NCI-H526 (cell line): ENCODE measurements around the gene PHLDA1.
"Not testable (repeated sequence)": the region's sequence is repeated elsewhere in the genome, so short reads cannot be mapped to it uniquely, and the experiment has no call there.

Source experiments
- DNase-seq, 2 experiments: peaks; one replicate each; lab custom pipeline; 2025; lab: John Stamatoyannopoulos, UW

Gene PHLDA1

DNA sequence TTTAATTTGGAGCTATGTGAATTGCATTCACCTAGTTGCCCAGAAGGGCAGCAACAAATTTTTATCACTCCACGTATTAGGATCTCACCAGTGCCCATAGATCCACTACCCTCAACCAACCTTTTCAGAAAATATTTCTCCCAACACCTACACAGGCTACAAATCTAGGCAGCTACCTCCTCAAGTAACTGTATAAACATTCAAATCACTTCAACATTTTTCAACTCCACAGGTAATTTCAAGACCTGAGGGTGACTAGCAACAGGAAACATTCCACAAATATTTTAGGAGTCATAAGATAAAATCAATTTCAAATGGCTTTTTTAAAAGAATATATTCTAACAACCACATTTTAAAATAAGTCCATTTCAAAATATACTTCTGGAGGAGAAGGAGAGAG, 12.9 kb downstream of the PHLDA1 start:
- DNase-seq, result no peak

DNA sequence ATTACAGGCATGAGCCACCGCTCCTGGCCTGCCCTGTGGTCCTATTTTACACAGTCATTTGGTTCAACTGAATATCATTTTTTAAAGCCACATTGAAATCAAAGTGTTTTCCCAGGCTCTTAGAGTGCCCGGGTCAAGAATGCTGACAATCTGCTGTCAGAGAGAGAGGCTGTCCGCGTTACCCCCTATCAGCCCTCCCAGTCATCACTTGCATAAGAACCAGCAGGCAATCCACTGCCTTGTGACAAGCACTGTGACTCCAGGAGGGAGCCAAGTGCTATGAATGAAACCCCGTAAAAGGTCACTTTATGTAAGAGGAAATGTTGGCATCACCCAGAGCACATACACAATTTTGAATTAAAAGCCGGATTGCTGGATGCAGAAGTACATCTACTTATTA, 13.5 kb downstream of the PHLDA1 start:
- DNase-seq, result no peak

- DNase-seq, result no peak
Measured at GRCh38 chr12:76014007-76014406, 17.6 kb downstream of the PHLDA1 start.

DNA sequence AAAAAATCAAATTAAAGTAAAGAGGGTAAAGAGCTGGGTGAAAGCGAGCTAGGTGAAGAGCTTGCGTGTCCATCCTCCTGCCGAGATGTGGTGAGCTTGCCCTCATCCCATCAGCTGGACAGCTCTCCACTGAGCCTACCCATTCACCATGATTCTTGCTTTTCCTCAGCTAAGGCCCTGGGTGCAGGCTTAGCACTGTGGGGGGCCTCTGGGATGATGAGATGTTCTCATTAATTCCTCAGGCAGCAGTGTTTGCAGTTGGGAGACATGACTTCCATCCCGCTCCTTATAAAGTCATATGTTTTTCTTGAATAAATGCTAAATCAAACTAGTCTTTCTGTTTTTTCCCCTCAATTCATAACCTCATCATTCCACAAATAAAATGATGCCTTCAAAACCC, 18.0 kb downstream of the PHLDA1 start:
- no peak for DNase-seq

DNA sequence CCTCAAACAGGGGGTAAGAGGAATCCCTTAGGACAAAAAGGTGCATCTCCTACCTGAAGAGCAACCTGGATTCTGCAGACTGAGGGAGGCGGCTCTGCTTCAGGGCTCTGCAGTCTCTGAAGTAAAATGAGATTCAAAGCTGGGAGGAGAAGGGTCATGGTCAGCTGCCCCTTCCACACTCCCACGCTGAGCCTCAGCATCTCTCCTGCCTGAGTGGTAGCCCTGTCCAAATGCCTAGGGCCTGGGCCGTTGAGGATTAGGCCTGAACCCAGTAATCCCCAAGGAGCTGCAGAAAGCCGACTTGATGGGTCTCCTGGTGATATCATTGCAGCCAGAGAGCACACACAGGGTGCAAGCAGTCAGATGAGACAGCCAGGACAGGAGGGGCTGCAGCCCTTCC, 18.9 kb downstream of the PHLDA1 start:
- DNase-seq, result no peak

DNA sequence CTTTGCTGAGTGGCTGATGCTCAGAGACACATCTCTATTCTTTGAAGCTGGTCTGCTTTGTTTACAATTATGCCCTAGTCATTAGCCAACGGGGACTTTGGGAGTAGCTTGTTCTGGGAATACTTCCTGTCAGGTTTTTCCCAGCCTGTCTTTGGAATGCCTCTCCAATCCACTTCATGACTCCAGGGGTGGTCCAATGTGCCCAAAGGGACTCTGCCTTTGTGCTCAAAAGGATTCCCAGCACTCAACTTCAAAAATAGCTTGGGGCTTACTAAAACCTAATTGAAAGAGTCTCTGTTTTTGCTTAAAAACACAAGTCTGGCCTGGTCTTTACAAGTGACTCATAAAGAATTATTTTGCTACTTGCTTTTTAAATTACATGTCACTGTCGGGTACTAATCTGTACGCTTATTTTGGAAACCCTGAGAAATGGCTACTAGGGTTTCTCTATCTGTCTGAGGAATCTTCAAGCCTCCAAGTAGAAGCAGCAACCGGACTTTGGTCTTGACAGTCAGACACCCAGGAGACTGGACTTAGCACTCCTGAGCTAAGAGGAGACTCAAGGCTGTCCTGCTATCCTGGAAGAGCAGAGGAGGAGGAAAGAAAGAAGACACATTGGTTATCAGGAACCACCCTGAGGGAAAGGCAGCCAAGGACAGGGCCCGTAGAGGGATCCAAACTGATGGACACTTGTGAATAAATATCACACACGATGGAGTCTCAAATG, 20.7 kb downstream of the PHLDA1 start:
- DNase-seq, result no peak

GRCh38 chr12:76008428-76008827, 23.1 kb downstream of the PHLDA1 start:
- no peak for DNase-seq

- no peak for DNase-seq
Measured at GRCh38 chr12:76007640-76008039, 23.9 kb downstream of the PHLDA1 start.

DNA sequence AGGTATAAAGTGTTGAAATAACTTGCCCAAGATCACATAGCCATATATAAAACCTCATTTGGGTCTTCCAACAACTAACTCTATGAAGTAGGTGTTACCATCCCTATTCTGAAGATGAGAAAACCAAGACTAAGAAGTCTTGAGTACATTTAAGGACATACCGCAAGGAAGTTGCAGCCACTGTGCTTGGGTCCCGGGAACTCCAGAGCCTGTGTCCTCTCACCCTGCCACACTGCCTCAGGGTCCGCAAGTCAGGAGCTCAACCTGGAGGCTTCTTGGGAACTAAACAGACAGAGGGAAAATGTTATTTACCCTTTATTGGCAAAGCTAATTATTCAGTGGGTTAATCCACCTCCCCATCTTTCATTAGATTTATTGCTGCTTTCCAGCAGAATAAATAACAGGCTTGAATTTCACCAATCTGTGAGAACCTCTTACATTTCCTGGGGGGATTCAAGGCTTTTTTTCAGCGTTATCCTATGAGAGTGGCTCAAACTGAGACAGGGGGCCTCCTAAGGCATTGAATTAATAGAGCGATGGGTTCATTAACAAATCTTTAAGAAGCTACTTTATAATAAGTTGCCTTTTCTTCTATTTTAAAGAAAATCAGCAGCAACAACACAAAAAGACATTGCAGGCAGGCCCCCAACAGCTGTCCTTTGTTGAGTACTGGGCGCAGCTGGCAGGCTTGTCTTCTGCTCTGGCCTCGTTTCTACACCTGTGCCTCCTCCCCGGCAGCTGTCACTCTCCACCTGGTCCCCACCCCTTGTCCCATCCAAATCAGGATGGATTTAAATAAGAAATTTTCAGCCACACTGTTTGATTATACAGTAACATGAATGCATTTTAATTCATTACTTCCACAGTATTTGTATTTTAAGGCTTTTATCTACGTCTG, 25.3 kb downstream of the PHLDA1 start:
- peak; percentile 67 to 72 for DNase-seq

DNA sequence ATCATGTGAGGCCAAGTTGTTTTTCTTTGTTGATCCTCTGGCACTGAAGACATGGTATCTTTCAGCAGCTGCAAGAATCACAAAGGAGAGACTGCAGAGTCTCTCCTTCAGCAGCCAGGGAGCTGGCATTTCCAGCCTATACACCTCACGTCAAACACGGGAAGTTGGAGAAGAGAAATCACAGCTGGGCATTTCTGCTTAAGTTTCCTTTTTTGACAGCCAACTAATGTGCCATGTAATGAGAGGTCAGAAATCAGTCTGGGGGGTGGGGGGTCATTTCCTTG, 28.3 kb downstream of the PHLDA1 start:
- no peak for DNase-seq

DNA sequence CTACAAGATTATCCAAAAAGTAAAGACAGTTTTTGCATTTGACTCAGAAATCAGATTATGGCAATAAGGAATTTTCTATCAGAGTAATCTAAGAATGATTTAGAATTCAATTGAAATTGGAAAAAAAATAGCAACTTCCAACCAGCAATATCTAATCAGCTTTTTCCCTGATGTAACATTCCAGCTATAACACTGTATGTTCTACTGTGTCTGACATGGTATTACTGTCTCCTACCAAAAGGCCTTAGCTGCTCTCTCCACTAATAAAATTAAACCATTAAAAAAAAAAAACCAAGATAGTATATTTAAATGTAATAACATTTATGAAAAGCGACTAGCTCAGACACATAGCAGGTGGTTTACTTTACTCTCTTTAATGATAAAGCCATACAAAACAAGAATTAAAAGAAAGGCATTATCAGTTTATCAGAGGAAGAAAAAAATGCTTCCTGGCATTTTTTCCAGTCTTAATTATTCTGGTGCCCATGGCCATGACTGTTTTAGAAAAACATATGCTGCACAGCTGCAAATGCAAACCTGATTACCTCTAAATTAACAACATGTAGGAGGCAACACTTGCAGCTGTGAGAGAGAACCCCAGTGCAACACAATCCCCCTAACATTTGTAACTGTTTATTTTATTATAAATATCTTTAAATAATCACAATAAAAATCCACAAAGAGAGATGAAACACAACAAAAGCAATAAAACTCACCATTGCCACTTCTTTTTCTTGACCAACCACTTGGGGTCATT, 28.8 kb downstream of the PHLDA1 start:
- no peak for DNase-seq

DNA sequence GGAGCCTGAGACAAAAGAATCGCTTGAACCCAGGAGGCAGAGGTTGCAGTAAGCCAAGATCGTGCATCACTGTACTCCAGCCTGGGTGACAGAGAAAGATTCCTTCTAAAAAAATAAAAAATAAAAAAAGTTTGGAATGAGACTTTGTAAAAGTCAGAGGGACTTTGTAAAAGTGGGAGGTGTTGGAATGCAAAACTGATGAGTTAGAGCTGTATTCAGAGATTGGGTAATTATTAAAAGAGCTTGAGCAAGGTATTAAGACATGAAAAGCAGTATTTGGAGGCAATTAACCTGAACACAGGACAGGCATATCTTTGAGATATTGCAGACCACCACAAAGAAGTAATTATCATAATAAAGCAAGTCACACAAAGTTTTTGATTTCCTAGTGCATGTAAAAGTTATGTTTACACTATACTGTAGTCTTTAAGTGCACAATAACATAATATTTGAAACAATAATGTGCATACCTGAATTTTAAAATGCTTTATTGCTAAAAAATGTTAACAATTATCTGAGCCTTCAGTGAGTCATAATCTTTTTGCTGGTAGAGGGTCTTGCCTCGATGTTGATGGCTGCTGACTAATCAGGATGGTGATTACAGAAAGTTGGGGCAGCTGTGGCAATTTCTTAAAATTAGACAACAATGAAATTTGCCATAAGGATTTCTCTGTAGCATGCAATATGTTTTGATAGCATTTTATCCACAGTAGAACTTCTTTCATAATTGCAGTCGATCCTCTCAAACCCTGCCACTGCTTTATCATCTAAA, 33.1 kb downstream of the PHLDA1 start:
- no peak for DNase-seq

GRCh38 chr12:75997658-75998057, 33.9 kb downstream of the PHLDA1 start:
- no peak for DNase-seq

DNA sequence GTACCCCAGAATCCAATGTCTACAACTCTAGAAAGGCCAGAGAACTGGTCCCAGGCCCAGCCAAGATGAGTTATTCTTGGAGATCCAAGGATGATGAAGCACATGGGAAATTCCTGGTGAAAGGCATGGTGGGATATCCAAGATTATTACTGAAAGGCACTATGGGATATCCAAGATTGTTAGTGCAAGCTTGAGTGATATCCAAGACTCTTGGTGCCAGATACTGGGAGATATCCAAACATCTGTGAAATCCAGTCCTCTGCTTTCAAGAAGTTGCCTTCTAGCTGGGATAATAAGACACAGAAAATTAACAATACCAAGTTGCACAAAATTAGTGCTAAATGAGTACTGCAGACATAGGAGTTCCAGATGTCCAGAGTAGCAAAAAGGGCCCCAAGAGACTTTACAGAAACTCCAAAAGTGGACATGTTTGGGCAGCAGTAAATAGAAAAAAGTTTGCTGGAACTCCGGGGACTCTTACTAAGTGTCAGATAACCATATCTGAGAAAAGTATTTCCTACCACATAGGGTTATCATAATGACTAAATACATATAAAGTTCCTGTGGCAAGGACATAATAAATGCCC, 34.6 kb downstream of the PHLDA1 start:
- DNase-seq, result no peak

DNA sequence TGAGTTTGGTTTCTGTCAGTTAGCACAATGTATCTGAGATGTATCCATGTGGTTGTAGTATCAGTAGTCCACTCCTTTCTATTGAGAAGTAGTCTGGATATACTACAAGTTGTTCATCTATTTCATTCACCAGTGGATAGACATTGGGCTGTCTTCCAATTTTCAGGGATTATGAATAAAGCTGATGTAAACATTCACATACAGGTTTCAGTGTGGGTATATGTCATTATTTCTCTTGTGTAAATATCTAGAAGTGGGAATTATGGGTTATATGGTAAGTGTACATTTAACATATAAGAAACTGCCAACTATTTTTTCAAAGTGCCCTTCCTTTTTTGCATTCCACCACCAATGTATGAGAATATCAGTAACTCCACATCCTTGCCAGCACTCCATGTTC, 35.9 kb downstream of the PHLDA1 start:
- DNase-seq, result no peak

GRCh38 chr12:75994069-75994740, 37.4 kb downstream of the PHLDA1 start:
- DNase-seq, result no peak

GRCh38 chr12:75991753-75992152, 39.8 kb downstream of the PHLDA1 start:
- DNase-seq, result no peak

GRCh38 chr12:75990189-75990912, 41.2 kb downstream of the PHLDA1 start:
- no peak for DNase-seq

DNA sequence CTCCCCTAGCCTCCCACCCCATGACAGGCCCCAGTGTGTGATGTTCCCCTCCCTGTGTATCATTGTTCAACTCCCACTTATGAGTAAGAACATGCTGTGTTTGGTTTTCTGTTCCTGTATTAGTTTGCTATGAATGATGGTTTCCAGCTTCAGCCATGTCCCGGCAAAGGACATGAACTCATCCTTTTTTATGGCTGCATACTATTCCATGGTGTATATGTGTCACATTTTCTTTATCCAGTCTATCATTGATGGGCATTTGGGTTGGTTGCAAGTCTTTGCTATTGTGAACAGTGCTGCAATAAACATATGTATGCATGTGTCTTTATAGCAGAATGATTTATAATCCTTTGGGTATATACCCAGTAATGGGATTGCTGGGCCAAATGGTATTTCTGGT, 43.9 kb downstream of the PHLDA1 start:
- not testable (repeated sequence) for DNase-seq

- peak in 1 of 2 experiments; percentile 12 for DNase-seq
Measured at GRCh38 chr12:75986001-75986746, 45.4 kb downstream of the PHLDA1 start.
